Chondrocyte (in vitro differentiated cells): ENCODE data around the gene KAT8. TPM values are rescaled to one million over a fixed set of nuclear protein-coding genes. Genes with fewer than 3 reads are reported as not detected.

Experiments used
- DNase-seq: peaks from one replicate; pipeline ENCODE4 v3.0.0; 2021; ENCODE audit warnings: mixed read lengths, low spot score
- H3K27ac Mint-ChIP-seq: one replicate; pipeline ENCODE4 v1.8.0; 2021; ENCODE audit warnings: mild to moderate bottlenecking, moderate library complexity, mixed read lengths; ENCODE audit not compliant: unreplicated experiment
- H3K27me3 Mint-ChIP-seq: 2 replicates; pipeline ENCODE4 v1.8.0; 2021; ENCODE audit warnings: low read depth, mixed read lengths
- H3K36me3 Mint-ChIP-seq: 2 replicates; pipeline ENCODE4 v1.8.0; 2021; ENCODE audit warnings: low read depth, mixed read lengths
- H3K4me1 Mint-ChIP-seq: 2 replicates; pipeline ENCODE4 v1.8.0; 2021; ENCODE audit warnings: low read depth, mild to moderate bottlenecking, mixed read lengths
- H3K4me3 Mint-ChIP-seq: one replicate; pipeline ENCODE4 v1.8.0; 2021; ENCODE audit warnings: mild to moderate bottlenecking, moderate library complexity, mixed read lengths; ENCODE audit not compliant: unreplicated experiment
- H3K9me3 Mint-ChIP-seq: 2 replicates; pipeline ENCODE4 v1.8.0; 2021; ENCODE audit warnings: low read depth, mixed read lengths
- total RNA-seq: library from RNA; stranded (reverse); gene quantifications from 3 replicates; pipeline ENCODE4 v1.2.1, GENCODE V29; 2021
- TF ChIP-seq, protein P1 (sequence below): fragments of 200-600 bp; sonication (generic); IDR thresholded peaks from 2 replicates; pipeline ENCODE4 v1.5.0; 2021; ENCODE audit warnings: antibody characterized with exemption, mild to moderate bottlenecking, moderate library complexity

KAT8 gene
- total RNA-seq, 1 donor from 2014 or later: 34.7 TPM

DNA sequence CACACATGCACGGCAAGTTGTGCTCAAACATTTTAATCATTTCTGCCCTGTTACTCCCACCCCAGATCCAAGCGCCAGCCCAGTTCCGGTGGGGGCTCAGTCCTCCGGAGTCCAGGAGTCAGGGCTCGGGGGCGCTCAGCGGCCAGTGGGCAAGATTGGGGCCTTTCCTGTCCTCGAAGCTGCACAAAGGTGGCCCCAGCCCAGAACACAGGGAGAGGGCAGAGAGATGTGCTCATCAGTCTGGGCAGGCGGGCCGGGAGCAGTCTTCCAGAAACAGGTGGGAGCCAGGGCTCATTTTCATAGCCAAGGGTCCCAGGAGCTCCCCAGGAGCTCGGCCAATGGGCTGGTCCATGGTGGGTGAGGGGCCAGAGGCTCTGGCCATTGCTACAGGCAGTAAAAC, 14.0 kb downstream of the KAT8 start:
- TF ChIP-seq, protein P1, sequence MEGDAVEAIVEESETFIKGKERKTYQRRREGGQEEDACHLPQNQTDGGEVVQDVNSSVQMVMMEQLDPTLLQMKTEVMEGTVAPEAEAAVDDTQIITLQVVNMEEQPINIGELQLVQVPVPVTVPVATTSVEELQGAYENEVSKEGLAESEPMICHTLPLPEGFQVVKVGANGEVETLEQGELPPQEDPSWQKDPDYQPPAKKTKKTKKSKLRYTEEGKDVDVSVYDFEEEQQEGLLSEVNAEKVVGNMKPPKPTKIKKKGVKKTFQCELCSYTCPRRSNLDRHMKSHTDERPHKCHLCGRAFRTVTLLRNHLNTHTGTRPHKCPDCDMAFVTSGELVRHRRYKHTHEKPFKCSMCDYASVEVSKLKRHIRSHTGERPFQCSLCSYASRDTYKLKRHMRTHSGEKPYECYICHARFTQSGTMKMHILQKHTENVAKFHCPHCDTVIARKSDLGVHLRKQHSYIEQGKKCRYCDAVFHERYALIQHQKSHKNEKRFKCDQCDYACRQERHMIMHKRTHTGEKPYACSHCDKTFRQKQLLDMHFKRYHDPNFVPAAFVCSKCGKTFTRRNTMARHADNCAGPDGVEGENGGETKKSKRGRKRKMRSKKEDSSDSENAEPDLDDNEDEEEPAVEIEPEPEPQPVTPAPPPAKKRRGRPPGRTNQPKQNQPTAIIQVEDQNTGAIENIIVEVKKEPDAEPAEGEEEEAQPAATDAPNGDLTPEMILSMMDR: no peak
- DNase-seq: no peak
- Mint-ChIP-seq H3K36me3 (peaks cover 6% of the 10 kb centered on the region), H3K27me3 (no peaks in the 10 kb centered on the region), H3K27ac (no peak overlapping the region), H3K4me3 (no peak overlapping the region), H3K4me1 (peaks cover 5% of the 10 kb centered on the region), H3K9me3 (no peaks in the 10 kb centered on the region)

DNA sequence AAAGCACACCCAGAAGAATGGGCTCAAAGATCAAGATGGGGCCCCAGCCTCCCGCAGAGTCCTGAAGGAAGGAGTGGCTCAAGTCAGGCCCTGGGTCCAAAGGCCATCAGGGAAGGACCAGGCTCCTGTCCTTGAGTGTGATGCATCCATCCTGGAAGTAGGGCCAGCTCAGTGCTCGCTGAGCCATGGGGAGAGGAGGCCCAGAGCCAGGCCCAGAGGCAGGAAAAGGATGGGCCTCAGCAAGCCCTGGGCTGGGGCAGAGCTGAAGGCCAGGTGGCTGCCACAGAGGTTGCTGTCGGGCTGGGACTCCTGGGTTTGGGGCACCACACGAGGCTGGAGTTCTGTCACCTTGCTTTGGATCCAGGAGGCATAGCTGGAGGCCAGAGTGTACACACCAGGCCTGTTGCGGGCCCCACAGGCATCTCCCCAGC, 14.4 kb downstream of the KAT8 start:
- H3K4me1 Mint-ChIP-seq: peaks cover 5% of the 10 kb centered on the region
- H3K36me3 Mint-ChIP-seq: peaks cover 6% of the 10 kb centered on the region
- H3K27ac Mint-ChIP-seq: no peak overlapping the region
- TF ChIP-seq, protein P1: no peak
- no peaks in the 10 kb centered on the region for H3K27me3 Mint-ChIP-seq
- no peak overlapping the region for H3K4me3 Mint-ChIP-seq
- no peaks in the 10 kb centered on the region for H3K9me3 Mint-ChIP-seq
- DNase-seq: no peak

DNA sequence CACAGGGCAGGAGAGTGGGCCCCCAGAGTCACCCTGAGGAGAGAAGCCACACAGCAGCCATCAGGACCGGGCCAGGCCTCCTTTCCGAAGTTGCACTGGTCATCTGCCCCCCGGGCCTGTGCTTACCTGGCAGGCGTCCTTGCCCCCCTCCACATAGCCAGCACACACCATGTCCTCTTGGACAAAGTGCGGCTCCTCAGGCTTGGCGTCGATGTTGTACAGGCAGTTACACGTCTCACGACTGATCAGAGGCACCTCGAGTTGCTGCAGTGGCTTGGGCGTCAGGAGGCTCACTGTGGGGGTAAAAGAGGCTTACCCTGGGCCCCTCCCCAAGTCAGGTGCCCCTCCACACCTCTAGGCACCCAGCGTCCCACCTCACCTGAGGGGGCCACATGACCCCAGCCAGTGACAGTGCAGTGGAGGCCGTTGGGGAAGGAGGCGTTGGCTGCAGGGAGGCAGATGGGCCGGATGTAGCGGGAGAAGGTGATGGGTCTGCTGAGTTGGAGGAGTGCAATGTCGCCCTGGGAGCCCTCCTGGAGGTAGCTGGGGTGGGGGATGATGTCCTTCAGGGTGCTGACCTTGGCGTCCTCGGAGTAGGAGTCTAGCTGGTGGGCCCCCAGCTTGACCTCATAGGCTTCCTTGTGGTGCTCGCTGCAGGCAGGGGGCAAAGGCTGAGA, 15.0 kb downstream of the KAT8 start:
- TF ChIP-seq, protein P1: no peak
- H3K27me3 Mint-ChIP-seq: no peaks in the 10 kb centered on the region
- no peak overlapping the region for H3K27ac Mint-ChIP-seq
- H3K9me3 Mint-ChIP-seq: no peaks in the 10 kb centered on the region
- H3K4me1 Mint-ChIP-seq: peaks cover 5% of the 10 kb centered on the region
- no peak overlapping the region for H3K4me3 Mint-ChIP-seq
- no peak for DNase-seq
- H3K36me3 Mint-ChIP-seq: peaks cover 6% of the 10 kb centered on the region

DNA sequence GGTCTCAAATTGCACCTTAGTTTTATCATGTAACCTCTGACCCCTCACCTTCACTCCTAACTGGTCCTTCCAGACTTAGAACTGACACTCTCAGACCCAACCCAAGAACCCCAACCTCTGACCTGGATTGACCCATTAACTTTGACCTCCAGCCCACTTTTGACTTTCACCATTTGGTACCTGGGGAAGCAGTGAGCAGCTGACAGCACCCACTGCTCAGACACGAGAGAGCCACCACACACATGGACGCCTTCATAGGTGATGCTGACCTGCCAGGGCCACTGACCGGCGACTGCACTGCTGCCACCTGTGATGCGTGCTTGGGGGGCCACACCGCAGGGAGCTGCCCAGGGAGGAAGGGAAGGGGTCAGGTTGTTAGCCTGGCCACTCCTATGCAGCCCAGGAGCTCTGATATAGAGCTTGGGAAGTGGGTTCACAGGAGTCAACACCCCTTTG, 15.6 kb downstream of the KAT8 start:
- DNase-seq: no peak
- TF ChIP-seq, protein P1: no peak
- no peaks in the 10 kb centered on the region for H3K27me3 Mint-ChIP-seq
- no peaks in the 10 kb centered on the region for H3K9me3 Mint-ChIP-seq
- no peak overlapping the region for H3K4me3 Mint-ChIP-seq
- peaks cover 2% of the 10 kb centered on the region for H3K36me3 Mint-ChIP-seq
- peaks cover 5% of the 10 kb centered on the region for H3K4me1 Mint-ChIP-seq
- no peak overlapping the region for H3K27ac Mint-ChIP-seq

DNA sequence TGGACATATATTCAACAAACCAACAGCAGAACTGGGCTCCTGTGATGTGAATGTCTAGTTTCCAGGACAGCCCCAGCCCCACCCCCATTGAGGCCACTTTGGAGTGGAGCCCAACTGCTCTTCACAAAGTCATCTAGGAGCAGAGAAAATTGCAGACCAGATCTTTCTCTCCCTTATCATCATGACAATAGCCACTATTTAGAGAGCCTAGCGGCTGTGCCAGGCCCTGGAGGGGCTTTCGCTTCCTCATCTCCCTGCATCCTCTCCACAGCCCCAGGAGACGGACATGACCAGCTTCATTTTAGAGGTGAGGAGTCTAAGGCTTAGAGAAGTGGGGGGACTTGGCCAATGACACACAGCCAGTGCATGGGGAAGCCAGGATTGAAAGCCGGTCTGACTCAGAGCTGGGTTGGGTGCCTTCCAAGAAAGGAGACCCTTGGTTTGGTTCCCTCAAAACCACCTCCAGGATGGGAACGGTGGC, 16.7 kb downstream of the KAT8 start:
- H3K4me1 Mint-ChIP-seq: peaks cover 10% of the 10 kb centered on the region
- H3K27ac Mint-ChIP-seq: no peak overlapping the region

More for the DNA sequence above, 16.7 kb downstream of the KAT8 start:
- Mint-ChIP-seq H3K36me3 (peaks cover 2% of the 10 kb centered on the region), H3K9me3 (no peaks in the 10 kb centered on the region), H3K4me3 (no peak overlapping the region), H3K27me3 (no peaks in the 10 kb centered on the region)
- DNase-seq: no peak
- TF ChIP-seq, protein P1: no peak
